SKM-1 (cell line): ENCODE results near the gene ACTN2.
"Not testable (repeated sequence)": the region's sequence is repeated elsewhere in the genome, so short reads cannot be mapped to it uniquely, and the experiment has no call there.

Source experiments
- DNase-seq: peaks from one replicate; lab custom pipeline; 2025; ENCODE audit not compliant: unreplicated experiment; lab: John Stamatoyannopoulos, UW

Gene ACTN2

DNA sequence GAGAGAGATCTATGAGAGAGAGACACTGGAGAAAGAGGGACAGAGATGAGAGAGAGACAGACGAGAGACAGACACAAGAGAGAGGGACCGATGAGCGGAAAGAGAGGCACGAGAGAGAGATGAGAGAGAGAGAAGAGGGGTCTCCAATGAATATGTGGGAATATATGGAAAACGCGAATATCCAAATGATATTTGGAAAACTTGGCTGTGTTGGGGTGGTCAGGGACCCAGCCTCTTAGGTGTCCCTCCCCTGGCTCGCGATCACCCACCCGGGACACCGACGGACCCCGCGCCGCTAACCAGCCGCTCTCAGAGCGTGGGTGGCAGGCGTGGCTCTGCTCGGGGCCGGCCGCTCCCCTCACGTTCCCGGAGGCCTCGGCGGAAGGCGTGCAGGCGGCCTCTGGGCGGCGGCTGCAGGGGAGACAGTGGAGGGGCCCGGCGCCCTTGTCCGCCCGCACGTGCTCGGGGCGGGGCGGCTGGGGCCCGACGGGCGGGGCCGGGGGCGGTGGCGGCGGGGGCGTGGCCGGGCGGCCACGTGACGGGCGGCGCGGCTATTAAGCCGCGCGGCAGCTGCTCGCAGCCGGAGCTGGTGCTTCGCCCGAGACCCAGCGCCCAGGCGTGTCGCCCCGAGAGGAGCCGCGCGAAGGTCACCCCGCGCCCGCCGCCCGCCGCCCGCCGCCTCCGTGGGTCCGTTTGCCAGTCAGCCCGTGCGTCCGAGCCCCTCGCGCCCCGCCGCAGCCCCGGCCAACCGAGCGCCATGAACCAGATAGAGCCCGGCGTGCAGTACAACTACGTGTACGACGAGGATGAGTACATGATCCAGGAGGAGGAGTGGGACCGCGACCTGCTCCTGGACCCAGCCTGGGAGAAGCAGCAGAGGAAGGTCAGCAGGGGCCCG lies at the start of gene ACTN2:
TSS of gene ACTN2 (plus strand) at position 583 of the 898 bp plus-strand sequence. CDS start at position 758, 175 bp downstream.
- peak; percentile 39 for DNase-seq

GRCh38 chr1:236638945-236639344 lies 47.4 kb upstream of the ACTN2 start:
- DNase-seq, result no peak

DNA sequence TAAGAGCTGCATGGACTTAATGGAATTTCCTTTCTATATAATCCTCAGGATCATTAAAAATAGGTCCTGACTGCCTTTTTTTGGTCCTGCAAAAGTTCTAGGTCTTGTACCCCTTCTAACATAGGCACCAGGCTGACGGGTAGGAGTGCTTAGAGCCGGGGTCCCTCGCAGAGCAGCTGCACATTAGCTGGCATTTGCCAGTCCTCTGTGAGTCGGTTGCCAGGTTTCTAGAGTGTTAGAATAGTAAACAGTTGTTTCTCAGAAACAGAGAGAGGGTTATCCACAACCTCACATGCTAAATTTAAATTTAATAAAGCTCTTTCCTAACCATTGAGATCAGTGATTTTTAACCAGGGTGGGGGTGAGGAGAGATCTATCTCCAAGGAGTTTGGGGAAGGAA lies 46.6 kb upstream of the ACTN2 start:
- no peak for DNase-seq

GRCh38 chr1:236642763-236643162 lies 43.5 kb upstream of the ACTN2 start:
- DNase-seq, result no peak

- DNase-seq, result no peak
Measured at GRCh38 chr1:236645016-236645680, 41.2 kb upstream of the ACTN2 start.

DNA sequence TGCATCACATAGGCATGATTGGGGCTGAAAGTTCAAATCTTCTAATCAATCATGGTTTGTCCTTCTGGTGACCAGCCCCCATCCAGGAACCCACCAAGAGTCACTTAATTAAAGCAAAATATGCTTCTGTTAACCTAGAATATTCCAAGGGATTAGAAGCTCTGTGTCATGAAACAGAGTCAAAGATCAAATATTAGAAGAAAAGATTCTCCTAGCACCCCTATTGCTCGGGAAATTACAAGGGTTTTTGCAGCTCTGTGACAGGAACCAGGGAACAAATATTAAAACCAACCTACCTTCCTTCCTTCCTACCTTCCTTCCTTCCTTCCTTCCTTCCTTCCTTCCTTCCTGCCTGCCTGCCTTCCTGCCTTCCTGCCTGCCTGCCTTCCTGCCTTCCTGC lies 31.8 kb upstream of the ACTN2 start:
- DNase-seq, result no peak

- DNase-seq, result no peak
Measured at GRCh38 chr1:236654957-236655356, 31.3 kb upstream of the ACTN2 start.

DNA sequence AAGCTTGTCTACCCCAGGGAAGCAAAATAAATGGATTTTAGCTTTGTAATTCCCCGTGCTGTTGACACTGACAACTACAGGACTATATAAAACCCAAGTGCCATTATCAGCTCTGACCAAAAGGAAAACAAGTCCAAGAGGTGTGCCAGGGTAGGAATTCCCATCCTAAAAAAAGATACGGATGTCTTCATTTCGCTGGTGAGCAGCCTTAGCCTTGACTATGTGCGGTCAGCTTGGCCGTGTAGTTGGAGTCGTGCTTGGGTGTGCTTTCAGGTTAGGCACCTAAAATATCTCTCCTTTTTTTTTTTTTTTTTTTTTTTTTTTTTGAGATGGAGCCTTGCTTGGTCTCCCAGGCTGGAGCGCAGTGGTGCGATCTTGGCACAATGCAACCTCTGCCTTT lies 28.9 kb upstream of the ACTN2 start:
- DNase-seq, result no peak

DNA sequence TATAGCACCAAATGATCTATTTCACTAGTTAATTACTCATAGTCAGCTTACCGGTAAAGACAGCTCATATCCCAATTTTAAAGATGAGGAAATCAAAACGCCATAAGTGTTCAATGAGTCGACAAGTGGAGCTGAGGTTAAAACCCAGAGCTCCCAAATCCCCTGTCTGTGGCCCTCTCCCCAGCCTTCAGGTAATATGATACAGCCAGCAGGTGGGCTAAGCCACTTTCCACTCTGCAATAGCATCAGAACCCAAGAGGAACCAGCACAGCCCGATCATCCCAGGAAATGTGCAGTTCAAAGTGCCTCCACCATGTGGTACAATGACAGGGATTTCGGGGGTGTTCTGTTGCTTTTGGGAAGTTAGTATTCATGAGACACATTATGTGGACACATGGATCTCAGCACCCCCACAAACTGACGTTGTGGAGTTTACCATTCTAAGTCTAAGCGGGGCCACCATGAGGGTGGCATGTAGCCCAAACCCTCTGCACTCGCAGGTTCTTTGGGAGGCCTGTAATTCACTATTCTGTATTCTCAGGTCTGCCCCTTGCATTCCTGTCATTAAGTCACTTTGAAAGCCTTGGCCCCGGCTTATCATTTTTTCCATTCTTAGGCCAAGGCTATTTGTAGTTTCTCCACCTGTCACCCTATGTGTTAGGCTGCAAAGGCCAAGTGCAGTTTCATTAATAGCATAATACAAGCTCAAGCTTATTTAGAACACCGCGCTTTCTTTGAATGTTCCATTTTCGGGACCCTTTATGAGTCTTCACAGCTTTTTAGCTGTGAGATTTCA lies 26.3 kb upstream of the ACTN2 start:
- no peak for DNase-seq

DNA sequence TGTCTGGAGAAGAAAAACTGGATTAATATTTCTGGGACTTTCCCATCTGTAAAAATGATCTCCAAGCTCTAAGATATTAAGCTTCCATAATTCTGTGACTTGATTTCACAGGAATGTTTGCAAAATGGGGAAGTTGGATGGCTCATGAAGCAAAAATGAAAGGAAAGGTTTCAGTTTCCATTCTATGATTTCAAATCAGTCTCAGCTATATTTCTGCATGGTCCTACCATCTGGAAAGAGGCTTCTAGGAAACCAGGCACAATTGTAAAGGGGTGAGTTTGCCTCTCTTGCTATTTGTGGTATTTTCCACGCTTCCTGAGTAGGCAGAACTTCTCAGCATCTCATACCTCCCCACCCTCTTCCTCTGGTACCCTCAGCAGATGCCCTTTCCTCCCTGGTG lies 22.4 kb upstream of the ACTN2 start:
- DNase-seq, result no peak

DNA sequence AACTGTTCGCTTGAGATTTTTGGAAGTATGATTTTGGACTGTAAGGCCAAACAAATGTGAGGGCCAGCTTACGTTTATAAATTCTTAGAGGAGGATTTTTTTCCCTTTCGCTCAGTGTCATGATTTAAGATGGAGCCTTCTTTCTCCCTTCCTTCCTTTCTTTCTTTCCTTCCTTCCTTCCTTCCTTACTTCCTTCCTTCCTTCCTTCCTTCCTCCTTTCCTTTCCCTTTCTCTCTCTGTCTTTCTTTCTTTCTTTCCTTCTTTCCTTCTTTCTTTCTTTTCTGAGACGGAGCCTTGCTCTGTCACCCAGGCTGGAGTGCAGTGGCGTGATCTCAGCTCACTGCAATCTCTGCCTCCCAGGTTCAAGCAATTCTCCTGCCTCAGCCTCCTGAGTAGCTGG lies 17.4 kb upstream of the ACTN2 start:
- not testable (repeated sequence) for DNase-seq

DNA sequence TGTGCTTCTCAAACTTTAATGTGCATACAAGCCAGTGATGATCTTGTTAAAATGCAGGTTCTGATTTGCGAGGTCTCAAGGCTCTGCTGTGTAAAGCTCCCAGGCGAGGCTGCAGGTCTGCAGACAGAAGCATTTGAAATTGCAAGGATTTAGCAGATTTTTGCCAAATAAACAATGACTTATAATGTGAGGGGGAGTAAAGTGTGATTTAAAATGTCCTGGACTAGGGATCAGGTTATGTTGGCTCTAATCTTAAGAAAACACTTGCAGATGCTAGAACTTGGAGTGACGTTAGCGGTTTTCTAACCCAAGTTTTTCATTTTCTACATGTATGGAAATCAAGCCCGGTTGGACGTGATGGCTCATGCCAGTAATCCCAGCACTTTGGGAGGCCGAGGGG lies 16.2 kb upstream of the ACTN2 start:
- no peak for DNase-seq

DNA sequence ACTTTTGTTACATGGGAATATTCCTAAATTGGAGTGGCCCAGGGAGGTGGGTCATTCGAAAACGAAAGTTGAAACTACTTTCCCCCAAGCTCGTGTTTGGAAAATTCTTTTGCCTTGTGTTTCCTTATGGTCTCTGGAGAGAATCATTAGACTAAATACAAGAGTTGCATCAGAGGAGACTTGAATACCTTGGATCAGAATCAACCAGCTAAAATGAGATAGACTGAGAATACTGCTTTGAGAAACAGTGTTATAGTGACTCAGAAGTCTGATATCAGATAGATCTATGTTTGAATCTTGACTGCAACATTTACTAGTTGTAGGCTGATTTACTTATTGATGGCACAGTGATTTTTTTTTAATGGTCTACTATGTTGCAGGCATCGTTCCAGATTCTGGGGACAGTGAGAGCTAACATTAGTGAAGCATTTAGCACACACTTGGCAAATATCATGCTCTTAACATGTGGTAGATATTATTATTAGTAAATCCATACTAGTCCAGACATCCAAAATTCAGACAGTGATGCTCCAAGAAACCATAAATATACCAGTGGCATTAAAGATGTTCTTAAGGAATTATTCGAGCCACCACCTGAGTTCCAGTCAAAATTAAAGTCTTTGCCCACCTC lies 12.9 kb upstream of the ACTN2 start:
- no peak for DNase-seq

DNA sequence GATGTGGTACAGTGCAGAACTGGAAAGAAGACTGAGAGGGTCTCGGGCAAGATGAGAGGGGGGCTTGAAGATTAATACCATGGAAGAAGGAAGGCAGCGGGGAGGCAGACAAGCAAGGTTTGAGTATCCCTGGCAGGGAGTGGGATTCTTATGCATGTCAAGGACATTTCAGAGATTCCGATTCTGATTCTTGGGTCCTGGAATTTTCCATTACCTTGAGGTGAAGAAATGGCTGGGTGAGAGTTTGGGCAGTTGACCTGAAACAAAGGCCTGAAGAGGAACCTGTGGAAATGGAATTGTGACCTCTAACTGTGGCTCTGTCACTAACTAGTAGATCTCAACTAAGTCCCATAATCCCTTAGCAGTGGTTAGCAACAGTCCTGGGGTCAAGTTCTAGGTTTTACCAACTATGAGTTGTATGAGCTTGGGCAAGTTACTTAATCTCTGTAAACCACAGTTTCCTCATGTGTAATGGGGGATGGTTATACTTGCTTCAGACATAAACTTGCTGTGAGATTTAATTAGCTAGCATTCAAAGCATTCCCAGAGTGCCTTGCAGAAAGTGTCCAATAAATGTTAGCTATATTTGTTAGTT lies 8.6 kb upstream of the ACTN2 start:
- peak; percentile 99 for DNase-seq

- DNase-seq, result no peak
Measured at GRCh38 chr1:236681219-236681618, 5.1 kb upstream of the ACTN2 start.

GRCh38 chr1:236685205-236685916 lies 938 bp upstream of the ACTN2 start:
- DNase-seq, result no peak

DNA sequence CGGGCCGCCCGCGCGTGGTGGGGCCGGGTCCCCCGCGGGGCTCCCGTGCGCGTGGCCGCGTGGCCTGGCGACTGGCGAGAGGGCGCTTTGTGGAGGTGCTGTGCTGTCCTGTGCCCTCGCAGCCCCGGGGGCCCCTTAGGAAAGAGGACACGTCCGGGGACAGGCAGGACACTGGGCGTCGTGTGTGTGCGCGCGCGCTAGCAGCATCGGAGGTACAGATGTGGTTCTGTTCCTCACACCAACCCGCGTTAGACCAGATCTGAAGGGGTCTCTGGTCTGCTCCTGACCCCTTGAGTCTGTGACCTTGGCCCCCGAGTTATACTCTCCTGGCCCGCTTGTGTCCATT lies 489 bp downstream of the ACTN2 start:
- DNase-seq, result no peak

GRCh38 chr1:236687273-236687672 lies 974 bp downstream of the ACTN2 start:
- DNase-seq, result no peak

GRCh38 chr1:236688705-236689104 lies 2.4 kb downstream of the ACTN2 start:
- DNase-seq, result no peak
